HEK293 (cell line): ENCODE data around the gene ZSCAN4.
A peak's percentile ranks its signal among the peaks of the same experiment; 100 is the strongest.

ENCODE experiments used
- CTCF ChIA-PET: fragments of 350-600 bp; formaldehyde crosslinking; extraction: SDS; loops from one replicate; lab custom pipeline; 2021; ENCODE audit warnings: antibody characterized with exemption; lab: Yijun Ruan, JAX
- POLR2A ChIA-PET: fragments of 300-600 bp; formaldehyde crosslinking; extraction: SDS; loops from one replicate; lab custom pipeline; 2020; ENCODE audit warnings: antibody characterized with exemption, inconsistent platforms; lab: Yijun Ruan, JAX
- H3K27ac ChIP-seq: fragments of 200-500 bp; sonication (Bioruptor generic); 2 replicates; pipeline ENCODE4 v1.5.1; 2014; ENCODE audit warnings: low read depth, low read length, control low read depth, inconsistent platforms; ENCODE audit errors: extremely low read depth
- H3K36me3 ChIP-seq, 2 experiments: fragments of 200-500 bp in 1 of 2; sonication (Bioruptor generic) in 1 of 2; 1 replicate in 1 of 2; 2 replicates in 1 of 2; pipeline ENCODE4 v1.5.1; 2014 to 2017; ENCODE audit warnings: inconsistent platforms in 2 of 2, low read length in 2 of 2; ENCODE audit not compliant: control insufficient read depth in 2 of 2, insufficient read depth in 1 of 2
- H3K4me1 ChIP-seq: fragments of 200-500 bp; sonication (Bioruptor generic); 2 replicates; pipeline ENCODE4 v1.5.1; 2014; ENCODE audit warnings: mild to moderate bottlenecking, low read length, inconsistent platforms; ENCODE audit not compliant: control insufficient read depth, insufficient read depth
- H3K4me3 ChIP-seq: 2 replicates; pipeline ENCODE4 v1.5.1; 2011; ENCODE audit warnings: low read depth, mild to moderate bottlenecking, control low read depth, low read length, moderate library complexity
- H3K9me3 ChIP-seq: fragments of 200-500 bp; sonication (Bioruptor generic); 2 replicates; pipeline ENCODE4 v1.5.1; 2014; ENCODE audit warnings: low read depth, low read length, inconsistent platforms; ENCODE audit not compliant: control insufficient read depth, insufficient read depth
- BCL11A ChIP-seq: fragments of 450-650 bp; formaldehyde crosslinking; IDR thresholded peaks from 2 replicates; pipeline ENCODE4 v1.5.1; 2016; ENCODE audit warnings: low read depth, missing biosample characterization, missing genetic modification characterization
- FEZF1 ChIP-seq: fragments of 450-650 bp; formaldehyde crosslinking; IDR thresholded peaks from 2 replicates; pipeline ENCODE4 v1.5.1; 2016; ENCODE audit warnings: missing biosample characterization, missing genetic modification characterization
- MEIS1 ChIP-seq: sonication (generic); formaldehyde crosslinking; IDR thresholded peaks from 2 replicates; pipeline ENCODE4 v1.8.1; 2022; ENCODE audit warnings: missing genetic modification reagents, mild to moderate bottlenecking, borderline replicate concordance
- SETDB1 ChIP-seq: IDR thresholded peaks from one replicate; pipeline ENCODE4 v1.6.1; 2017; ENCODE audit warnings: mild to moderate bottlenecking, low read length, moderate library complexity, mixed read lengths; ENCODE audit not compliant: insufficient read length
- ZNF214 ChIP-seq: fragments of 450-650 bp; formaldehyde crosslinking; IDR thresholded peaks from 2 replicates; pipeline ENCODE4 v1.5.1; 2017; ENCODE audit warnings: missing biosample characterization, mild to moderate bottlenecking, missing genetic modification characterization, borderline replicate concordance
- ZNF302 ChIP-seq: fragments of 450-650 bp; formaldehyde crosslinking; IDR thresholded peaks from 2 replicates; pipeline ENCODE4 v1.5.1; 2016; ENCODE audit warnings: missing biosample characterization, missing genetic modification characterization, low read depth
- ZNF624 ChIP-seq: fragments of 450-650 bp; formaldehyde crosslinking; IDR thresholded peaks from 2 replicates; pipeline ENCODE4 v1.5.1; 2017; ENCODE audit warnings: missing biosample characterization, missing genetic modification characterization

Gene ZSCAN4

DNA sequence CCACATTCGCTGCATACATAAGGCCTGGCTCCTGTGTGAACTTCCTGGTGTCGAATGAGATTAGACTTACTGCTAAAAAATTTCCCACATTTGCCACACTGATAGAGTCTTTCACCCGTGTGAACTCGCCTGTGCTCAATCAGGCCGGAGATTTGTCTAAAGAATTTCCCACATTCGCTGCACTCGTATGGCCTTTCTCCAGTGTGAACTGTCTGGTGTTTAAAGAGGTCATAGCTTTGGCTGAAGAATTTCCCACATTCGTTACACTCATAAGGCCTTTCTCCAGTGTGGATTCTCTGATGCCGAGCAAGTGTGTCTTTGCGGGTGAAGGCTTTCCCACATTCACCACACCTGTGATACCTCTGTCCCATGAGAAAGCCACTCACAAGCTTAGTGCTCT, 52.1 kb downstream of the ZSCAN4 start:
- Histone ChIP-seq H3K27ac (no peak overlapping the region), H3K36me3 (peaks cover 0 to 42% of the 10 kb centered on the region in 2 experiments; a peak in 2 of 3 replicates), H3K9me3 (peaks cover 6% of the 10 kb centered on the region), H3K4me3 (no peak overlapping the region)
- ChIA-PET CTCF (no interaction called here), POLR2A (no interaction called here)
- TF ChIP-seq MEIS1 (CRISPR knock-in tag) (no peak), FEZF1 (tag by site-specific recombination) (no peak), ZNF214 (tag by site-specific recombination) (no peak), SETDB1 (peak; percentile 70), BCL11A (tag by site-specific recombination) (no peak), ZNF302 (tag by site-specific recombination) (no peak), ZNF624 (tag by site-specific recombination) (no peak)
- TF ChIP-seq, all 188 proteins: peak for 1
- no peaks in the 10 kb centered on the region for H3K4me1 ChIP-seq
